A549 (cell line): ENCODE data around the gene SPACA6. TPM values are rescaled to one million over a fixed set of nuclear protein-coding genes. Genes with fewer than 3 reads are reported as not detected.
"Not testable (repeated sequence)": the region's sequence is repeated elsewhere in the genome, so short reads cannot be mapped to it uniquely, and the experiment has no call there.

Experiments used
- ATAC-seq, 2 experiments: fragments of 200-7000 bp in 1 of 2; fragments of >200 bp in 1 of 2; cut with Nextera tagmentation in 1 of 2; cut with Tn5 transposase in 1 of 2; 3 replicates each; pipeline versions ENCODE4 v1.8.0 to v1.9.1; 2018 to 2020; ENCODE audit warnings: mild to moderate bottlenecking in 1 of 2, moderate library complexity in 1 of 2
- CTCF ChIA-PET: fragments of 300-600 bp; sonication (Branson Sonifier 250); formaldehyde crosslinking; extraction: SDS; loops from one replicate; lab custom pipeline; 2021; ENCODE audit warnings: antibody characterized with exemption, inconsistent platforms; lab: Yijun Ruan, JAX
- POLR2A ChIA-PET: fragments of 350-600 bp; formaldehyde crosslinking; extraction: SDS; loops from one replicate; lab custom pipeline; 2021; ENCODE audit warnings: antibody characterized with exemption, inconsistent platforms; lab: Yijun Ruan, JAX
- DNase-seq, 2 experiments: peaks; one replicate each; pipeline versions ENCODE4 v3.0.0 to v3.0.0-alpha.2; 2011 to 2016; ENCODE audit warnings: low read depth in 1 of 2, low spot score in 1 of 2
- FAIRE-seq: peaks from 2 replicates; lab custom pipeline; 2011; peaks lifted over from hg19 to GRCh38; lab: Jason Lieb, UNC
- H3K27ac ChIP-seq, 2 experiments: fragments of >200 bp; sonication (Bioruptor Twin); formaldehyde crosslinking; 3 replicates each; pipeline ENCODE4 v1.5.1; 2016 to 2017
- H3K4me1 ChIP-seq: fragments of >200 bp; sonication (Bioruptor Twin); formaldehyde crosslinking; 3 replicates; pipeline ENCODE4 v1.6.1; 2016
- H3K4me2 ChIP-seq: fragments of >200 bp; sonication (Bioruptor Twin); formaldehyde crosslinking; 3 replicates; pipeline ENCODE4 v1.6.1; 2016
- H3K4me3 ChIP-seq: fragments of >200 bp; sonication (Bioruptor Twin); formaldehyde crosslinking; 3 replicates; pipeline ENCODE4 v1.5.1; 2016
- H3K9me3 ChIP-seq: fragments of >200 bp; sonication (Bioruptor Twin); formaldehyde crosslinking; 3 replicates; pipeline ENCODE4 v1.6.1; 2016
- BHLHE40 ChIP-seq: IDR thresholded peaks from 2 replicates; pipeline ENCODE4 v1.6.1; 2012; ENCODE audit warnings: low read depth, low read length, inconsistent platforms
- CEBPB ChIP-seq, 2 experiments: fragments of >200 bp in 1 of 2; sonication (Bioruptor Twin) in 1 of 2; formaldehyde crosslinking in 1 of 2; IDR thresholded peaks; 2 replicates each; pipeline ENCODE4 v1.6.1; 2012 to 2016
- CHD2 ChIP-seq: fragments of 150-350 bp; IDR thresholded peaks from 2 replicates; pipeline ENCODE4 v1.6.1; 2014; ENCODE audit warnings: low read length; ENCODE audit not compliant: partially characterized antibody
- CHD4 ChIP-seq: fragments of 200-600 bp; sonication (generic); IDR thresholded peaks from 2 replicates; pipeline ENCODE4 v1.6.1; 2016; ENCODE audit warnings: antibody characterized with exemption, mild to moderate bottlenecking, borderline replicate concordance
- E2F6 ChIP-seq: IDR thresholded peaks from 2 replicates; pipeline ENCODE4 v1.6.1; 2012; ENCODE audit warnings: low read depth, borderline replicate concordance
- EHMT2 ChIP-seq: fragments of 200-600 bp; sonication (generic); IDR thresholded peaks from 2 replicates; pipeline ENCODE4 v1.6.1; 2016; ENCODE audit warnings: antibody characterized with exemption, low read depth, mild to moderate bottlenecking, moderate library complexity
- ESRRA ChIP-seq: fragments of 150-350 bp; IDR thresholded peaks from 2 replicates; pipeline ENCODE4 v1.6.1; 2014; ENCODE audit warnings: mild to moderate bottlenecking, low read length, borderline replicate concordance
- FOXS1 ChIP-seq: fragments of 250-450 bp; sonication (Bioruptor Pico); IDR thresholded peaks from 2 replicates; pipeline ENCODE4 v1.5.0; 2020; ENCODE audit warnings: mild to moderate bottlenecking, moderate library complexity
- HES2 ChIP-seq: fragments of >200 bp; sonication (Bioruptor Twin); formaldehyde crosslinking; IDR thresholded peaks from 2 replicates; pipeline ENCODE4 v1.6.1; 2016
- HOXA7 ChIP-seq: fragments of 250-450 bp; sonication (Bioruptor Pico); IDR thresholded peaks from 2 replicates; pipeline ENCODE4 v1.5.0; 2020; ENCODE audit warnings: mild to moderate bottlenecking, moderate library complexity
- HOXB5 ChIP-seq: fragments of 250-450 bp; sonication (Bioruptor Pico); IDR thresholded peaks from 2 replicates; pipeline ENCODE4 v1.5.0; 2020; ENCODE audit warnings: mild to moderate bottlenecking, moderate library complexity
- JUNB ChIP-seq: fragments of >200 bp; sonication (Bioruptor Twin); formaldehyde crosslinking; IDR thresholded peaks from 2 replicates; pipeline ENCODE4 v1.6.1; 2016
- MAX ChIP-seq: IDR thresholded peaks from 2 replicates; pipeline ENCODE4 v1.6.1; 2012
- MAZ ChIP-seq: fragments of 150-350 bp; IDR thresholded peaks from 2 replicates; pipeline ENCODE4 v1.6.1; 2014; ENCODE audit warnings: antibody characterized with exemption, low read depth, low read length, borderline replicate concordance
- NFE2L2 ChIP-seq: fragments of 150-350 bp; conservative IDR thresholded peaks from 2 replicates; pipeline ENCODE4 v1.6.1; 2014; ENCODE audit warnings: low read length
- NPAS2 ChIP-seq: fragments of 250-450 bp; sonication (Bioruptor Pico); IDR thresholded peaks from 2 replicates; pipeline ENCODE4 v1.8.0; 2022; ENCODE audit warnings: mild to moderate bottlenecking, moderate library complexity, borderline replicate concordance
- PHF8 ChIP-seq: fragments of 200-600 bp; sonication (generic); IDR thresholded peaks from 2 replicates; pipeline ENCODE4 v1.6.1; 2016; ENCODE audit warnings: low read depth, mild to moderate bottlenecking, antibody characterized with exemption, moderate library complexity, borderline replicate concordance
- POLR2A ChIP-seq: IDR thresholded peaks from 2 replicates; pipeline ENCODE4 v1.6.1; 2012; ENCODE audit warnings: mild to moderate bottlenecking, low read length
- POLR2AphosphoS2 ChIP-seq: conservative IDR thresholded peaks from 2 replicates; pipeline ENCODE4 v1.6.1; 2012; ENCODE audit warnings: low read length, improper control_type of control experiment, inconsistent platforms
- RCOR1 ChIP-seq: fragments of 150-350 bp; IDR thresholded peaks from 2 replicates; pipeline ENCODE4 v1.6.1; 2014; ENCODE audit warnings: antibody characterized with exemption, low read length, low read depth
- RFX5 ChIP-seq: fragments of 450-650 bp; IDR thresholded peaks from 2 replicates; pipeline ENCODE4 v1.7.1; 2014; ENCODE audit warnings: antibody characterized with exemption, mild to moderate bottlenecking, moderate library complexity
- RNF2 ChIP-seq: fragments of 200-600 bp; sonication (generic); IDR thresholded peaks from 2 replicates; pipeline ENCODE4 v1.6.1; 2016; ENCODE audit warnings: low read depth, mild to moderate bottlenecking, antibody characterized with exemption, moderate library complexity, borderline replicate concordance
- SREBF2 ChIP-seq: fragments of 450-650 bp; IDR thresholded peaks from 2 replicates; pipeline ENCODE4 v1.6.1; 2014; ENCODE audit warnings: mild to moderate bottlenecking, moderate library complexity
- ZNF302 ChIP-seq: fragments of 250-450 bp; sonication (Bioruptor Pico); IDR thresholded peaks from 2 replicates; pipeline ENCODE4 v1.9.0; 2021; ENCODE audit warnings: inconsistent platforms, mild to moderate bottlenecking, moderate library complexity
- WGBS: methylation state at CpG from one replicate; pipeline ENCODE4 v1.1.6; 2017; ENCODE audit errors: missing lambda C conversion rate; 5-methylcytosine and 5-hydroxymethylcytosine counted together
- polyA plus RNA-seq, 4 experiments: library from polyadenylated mRNA; depleted of rRNA in 3 of 4; stranded (reverse); fragments of >200 nt; fragmentation: RNase III in 1 of 4; extraction: RNeasy Plus Mini Kit Qiagen cat#74134 plus additional on column Dnase treatment in 1 of 4; gene quantifications; 2 replicates in 3 of 4; 3 replicates in 1 of 4; pipeline ENCODE4 v1.2.3, GENCODE V29; 2011 to 2017
- TF ChIP-seq, protein P1 (sequence below): fragments of 450-650 bp; IDR thresholded peaks from 2 replicates; pipeline ENCODE4 v1.6.1; 2014; ENCODE audit warnings: antibody characterized with exemption

Gene SPACA6
- polyA plus RNA-seq, 2 of the 4 experiments (the other 2 are of a cell fraction), result 9.5 to 36.4 TPM

DNA sequence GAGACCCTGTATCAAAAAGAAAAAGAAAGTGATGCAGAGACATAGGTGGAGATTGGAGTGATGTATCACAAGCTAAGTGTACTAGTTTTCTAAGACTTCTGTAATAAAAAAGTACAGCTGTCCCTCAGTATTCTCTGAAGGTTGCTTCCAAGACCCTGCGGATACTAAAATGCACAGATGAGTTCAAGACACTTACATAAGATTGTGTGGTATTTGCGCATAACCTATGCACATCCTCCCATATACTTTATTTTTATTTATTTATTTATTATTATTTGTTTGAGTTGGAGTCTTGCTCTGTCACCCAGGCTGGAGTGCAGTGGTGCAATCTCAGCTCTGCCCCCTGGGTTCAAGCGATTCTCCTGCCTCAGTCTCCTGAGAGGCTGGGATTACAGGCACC lies 44.3 kb downstream of the SPACA6 start:
- Histone ChIP-seq H3K4me3 (no peak overlapping the region), H3K4me1 (no peaks in the 10 kb centered on the region), H3K9me3 (peaks cover 28% of the 10 kb centered on the region; the same call in 1 of the 3 replicates), H3K27ac (no peak overlapping the region), H3K4me2 (no peak overlapping the region)
- 41% methylated on average over 3 of the region's 3 CpGs for WGBS
- DNase-seq (no peak), FAIRE-seq (no peak), ATAC-seq (no peak)
- no peak for TF ChIP-seq SREBF2
- no peak for TF ChIP-seq HES2
- no peak for TF ChIP-seq BHLHE40
- TF ChIP-seq PHF8, result no peak
- no peak for TF ChIP-seq NPAS2
- TF ChIP-seq CHD2, result no peak
- TF ChIP-seq CEBPB (IDR thresholded peaks at IDR 0.05), result no peak
- TF ChIP-seq EHMT2, result no peak
- no peak for TF ChIP-seq MAZ
- no peak for TF ChIP-seq ESRRA
- no peak for TF ChIP-seq ZNF302 (CRISPR knock-in tag)
- TF ChIP-seq CHD4, result no peak
- no peak for TF ChIP-seq POLR2AphosphoS2
- TF ChIP-seq FOXS1 (CRISPR knock-in tag), result no peak
- ChIA-PET POLR2A (no interaction called here), CTCF (no interaction called here)

- WGBS, result 10% methylated on average over 2 of the region's 2 CpGs
- Histone ChIP-seq H3K4me2 (no peak overlapping the region), H3K27ac (no peak overlapping the region), H3K4me1 (no peaks in the 10 kb centered on the region), H3K4me3 (no peak overlapping the region), H3K9me3 (peaks cover 25% of the 10 kb centered on the region; the same call in 1 of the 3 replicates)
- no peak for ATAC-seq
- POLR2A ChIA-PET, result no interaction called here
- CTCF ChIA-PET, result interaction anchor here (0.5 to 0.9 kb wide), 2 partner anchors 40 to 79 kb away, joined by 4 read pairs; no protein-coding TSS in a partner anchor
- DNase-seq, result no peak
- TF ChIP-seq RNF2 (no peak), EHMT2 (no peak), HOXA7 (CRISPR knock-in tag) (no peak), RCOR1 (no peak), POLR2A (no peak), E2F6 (no peak), RFX5 (no peak), NFE2L2 (no peak), ZNF302 (CRISPR knock-in tag) (no peak), MAX (no peak), HOXB5 (CRISPR knock-in tag) (no peak), HES2 (no peak), JUNB (no peak)
- TF ChIP-seq, protein P1, sequence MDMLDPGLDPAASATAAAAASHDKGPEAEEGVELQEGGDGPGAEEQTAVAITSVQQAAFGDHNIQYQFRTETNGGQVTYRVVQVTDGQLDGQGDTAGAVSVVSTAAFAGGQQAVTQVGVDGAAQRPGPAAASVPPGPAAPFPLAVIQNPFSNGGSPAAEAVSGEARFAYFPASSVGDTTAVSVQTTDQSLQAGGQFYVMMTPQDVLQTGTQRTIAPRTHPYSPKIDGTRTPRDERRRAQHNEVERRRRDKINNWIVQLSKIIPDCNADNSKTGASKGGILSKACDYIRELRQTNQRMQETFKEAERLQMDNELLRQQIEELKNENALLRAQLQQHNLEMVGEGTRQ, result no peak
- FAIRE-seq, result no peak
Measured at GRCh38 chr19:51737924-51738323, 44.8 kb downstream of the SPACA6 start.

DNA sequence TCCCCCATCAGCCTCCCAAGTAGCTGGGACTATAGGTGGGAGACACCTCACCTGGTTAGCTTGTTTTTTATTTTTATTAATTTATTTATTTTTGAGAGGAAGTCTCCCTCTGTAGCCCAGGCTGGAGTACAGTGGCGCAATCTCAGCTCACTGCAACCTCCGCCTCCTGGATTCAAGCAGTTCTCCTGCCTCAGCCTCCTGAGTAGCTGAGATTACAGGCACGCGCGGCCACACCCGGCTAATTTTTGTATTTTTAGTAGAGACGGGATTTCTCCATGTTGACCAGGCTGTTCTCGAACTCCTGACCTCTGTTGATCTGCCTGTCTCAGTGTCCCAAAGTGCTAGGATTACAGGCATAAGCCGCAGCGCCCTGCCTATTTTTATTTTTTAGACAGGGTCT lies 45.4 kb downstream of the SPACA6 start:
- not testable (repeated sequence) for DNase-seq, H3K4me3 ChIP-seq
- CTCF ChIA-PET, result interaction anchor here (0.9 kb wide), 1 partner anchor 39 kb away, joined by 4 read pairs; no protein-coding TSS in a partner anchor

More for the DNA sequence above, 45.4 kb downstream of the SPACA6 start:
- FAIRE-seq, H3K4me2 ChIP-seq, ATAC-seq, H3K27ac ChIP-seq, H3K4me1 ChIP-seq, POLR2A ChIA-PET: not testable (repeated sequence)
- 51% methylated on average over 10 of the region's 10 CpGs for WGBS
- H3K9me3 ChIP-seq, result peaks cover 28% of the 10 kb centered on the region; the same call in 1 of the 3 replicates
